ENCODE results near the gene AADAT.

DNA sequence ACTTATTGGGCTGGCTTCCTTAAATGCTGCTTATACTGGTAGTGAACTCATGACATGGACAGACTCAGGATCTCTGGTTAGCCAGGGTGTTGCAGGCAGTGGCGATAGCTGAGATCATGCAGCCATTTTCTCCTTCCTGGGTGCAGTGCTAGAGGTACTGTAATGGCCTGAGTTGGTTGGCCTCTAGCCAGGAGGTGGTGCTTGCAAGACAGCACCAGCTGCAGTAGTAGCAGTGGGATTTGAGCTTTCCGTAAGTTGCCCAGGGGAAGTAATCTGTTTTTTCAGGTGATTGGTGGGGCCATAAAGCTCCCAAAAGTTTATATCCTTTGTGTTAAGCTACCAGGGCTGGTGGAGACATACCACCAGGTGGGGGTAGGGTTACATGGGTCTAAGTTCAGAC, 45.1 kb upstream of the AADAT start:
- TF ChIP-seq, protein P1, sequence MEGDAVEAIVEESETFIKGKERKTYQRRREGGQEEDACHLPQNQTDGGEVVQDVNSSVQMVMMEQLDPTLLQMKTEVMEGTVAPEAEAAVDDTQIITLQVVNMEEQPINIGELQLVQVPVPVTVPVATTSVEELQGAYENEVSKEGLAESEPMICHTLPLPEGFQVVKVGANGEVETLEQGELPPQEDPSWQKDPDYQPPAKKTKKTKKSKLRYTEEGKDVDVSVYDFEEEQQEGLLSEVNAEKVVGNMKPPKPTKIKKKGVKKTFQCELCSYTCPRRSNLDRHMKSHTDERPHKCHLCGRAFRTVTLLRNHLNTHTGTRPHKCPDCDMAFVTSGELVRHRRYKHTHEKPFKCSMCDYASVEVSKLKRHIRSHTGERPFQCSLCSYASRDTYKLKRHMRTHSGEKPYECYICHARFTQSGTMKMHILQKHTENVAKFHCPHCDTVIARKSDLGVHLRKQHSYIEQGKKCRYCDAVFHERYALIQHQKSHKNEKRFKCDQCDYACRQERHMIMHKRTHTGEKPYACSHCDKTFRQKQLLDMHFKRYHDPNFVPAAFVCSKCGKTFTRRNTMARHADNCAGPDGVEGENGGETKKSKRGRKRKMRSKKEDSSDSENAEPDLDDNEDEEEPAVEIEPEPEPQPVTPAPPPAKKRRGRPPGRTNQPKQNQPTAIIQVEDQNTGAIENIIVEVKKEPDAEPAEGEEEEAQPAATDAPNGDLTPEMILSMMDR (IDR thresholded peaks at IDR 0.05), result no peak
- TF ChIP-seq EP300 (IDR thresholded peaks at IDR 0.05) (no peak), POLR2A (IDR thresholded peaks at IDR 0.05) (no peak), POLR2AphosphoS5 (IDR thresholded peaks at IDR 0.05) (no peak)
